GM19468 (cell line): ENCODE results near the gene SRPX2.
"Not testable (repeated sequence)": the region's sequence is repeated elsewhere in the genome, so short reads cannot be mapped to it uniquely, and the experiment has no call there.

ENCODE experiments used
- ATAC-seq: cut with Tn5 transposase; IDR thresholded peaks from one replicate; pipeline ENCODE4 v1.9.1; 2021; ENCODE audit warnings: mild to moderate bottlenecking, moderate library complexity, moderate number of reproducible peaks; ENCODE audit not compliant: unreplicated experiment; ENCODE audit errors: extremely low read depth

Gene SRPX2

GRCh38 chrX:100687128-100687527, 43.1 kb downstream of the SRPX2 start:
- ATAC-seq, result no peak

GRCh38 chrX:100687546-100687945, 43.5 kb downstream of the SRPX2 start:
- peak; percentile 54 for ATAC-seq

DNA sequence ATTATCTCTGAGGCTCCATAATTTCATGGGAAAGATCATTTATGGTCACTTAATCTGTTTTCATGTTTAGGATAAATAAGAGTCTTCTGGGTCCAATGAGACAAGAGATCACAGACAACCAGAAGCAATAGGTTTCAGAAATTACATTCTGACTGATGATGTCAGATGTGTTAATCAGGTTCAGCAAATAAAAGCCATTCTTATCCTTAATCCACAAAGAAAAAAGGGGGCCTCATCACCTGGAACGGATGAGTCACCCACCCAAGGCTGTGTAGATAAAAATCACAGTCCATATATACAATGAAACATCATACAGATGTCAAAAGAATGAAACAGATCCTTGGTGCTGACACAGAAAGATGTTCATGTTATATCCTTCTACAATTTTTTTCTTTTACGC, 51.3 kb downstream of the SRPX2 start:
- ATAC-seq, result no peak

DNA sequence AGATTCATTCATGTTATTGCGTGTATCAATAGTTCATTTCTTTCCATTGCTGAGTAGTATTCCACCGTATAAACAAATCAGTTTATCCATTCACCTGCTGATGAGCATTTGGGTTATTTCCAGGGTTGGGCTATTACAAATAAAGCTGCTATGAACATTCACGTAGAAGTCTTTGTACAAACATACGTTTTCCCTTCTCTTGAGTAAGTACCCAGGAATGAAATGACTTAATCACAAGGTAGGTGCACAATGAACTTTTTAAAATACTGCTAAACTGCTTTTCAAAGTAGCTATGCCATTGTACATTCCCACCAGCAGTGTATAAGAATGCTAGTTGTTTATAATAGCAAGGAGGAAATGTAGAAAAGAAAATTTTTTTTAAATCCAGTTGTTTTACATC, 52.0 kb downstream of the SRPX2 start:
- no peak for ATAC-seq

GRCh38 chrX:100696699-100697351, 52.8 kb downstream of the SRPX2 start:
- no peak for ATAC-seq

GRCh38 chrX:100698551-100698950, 54.6 kb downstream of the SRPX2 start:
- ATAC-seq, result no peak

GRCh38 chrX:100700809-100701208, 56.8 kb downstream of the SRPX2 start:
- no peak for ATAC-seq

- ATAC-seq, result no peak
Measured at GRCh38 chrX:100704581-100705203, 60.7 kb downstream of the SRPX2 start.

- ATAC-seq, result no peak
Measured at GRCh38 chrX:100710816-100711215, 66.8 kb downstream of the SRPX2 start.

DNA sequence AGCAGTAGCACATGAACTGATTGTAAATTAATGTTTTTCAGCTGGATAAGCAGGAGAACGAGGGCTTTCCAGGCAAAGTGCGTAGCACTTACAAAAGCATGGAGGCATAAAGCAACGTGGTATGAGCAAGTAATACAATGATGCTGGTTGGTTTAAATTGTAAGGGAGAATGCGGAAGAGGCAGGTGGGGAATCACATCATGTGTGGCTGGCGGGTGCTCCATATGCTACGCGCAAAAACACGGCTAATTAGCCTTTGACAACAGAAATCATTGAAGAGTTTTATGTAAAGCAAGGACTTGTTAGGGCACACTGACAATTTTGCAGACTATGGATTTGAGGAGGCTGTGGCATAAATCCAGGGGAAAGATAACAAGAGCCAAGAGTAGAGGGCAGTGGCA, 73.4 kb downstream of the SRPX2 start:
- ATAC-seq, result no peak

GRCh38 chrX:100719139-100719538, 75.1 kb downstream of the SRPX2 start:
- ATAC-seq, result no peak

- ATAC-seq, result no peak
Measured at GRCh38 chrX:100720301-100720700, 76.3 kb downstream of the SRPX2 start.

DNA sequence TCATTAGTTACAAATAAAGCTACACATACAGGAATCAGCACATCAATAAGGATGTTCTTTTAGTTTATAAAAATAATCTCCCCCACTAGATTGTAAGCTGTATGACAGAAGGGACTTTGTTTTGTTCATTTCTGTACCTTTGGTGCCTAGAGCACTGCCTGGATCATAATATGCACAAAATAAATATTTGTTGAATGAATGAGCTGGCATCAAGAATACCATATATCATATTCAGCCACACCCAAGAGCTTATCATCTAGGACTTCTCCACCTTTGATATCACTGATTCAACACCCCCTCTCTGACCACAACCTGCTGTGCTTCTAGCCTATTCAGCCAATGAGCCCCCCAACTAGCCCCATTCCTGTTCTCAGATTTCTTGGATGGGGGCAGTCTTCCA, 77.3 kb downstream of the SRPX2 start:
- ATAC-seq, result no peak

DNA sequence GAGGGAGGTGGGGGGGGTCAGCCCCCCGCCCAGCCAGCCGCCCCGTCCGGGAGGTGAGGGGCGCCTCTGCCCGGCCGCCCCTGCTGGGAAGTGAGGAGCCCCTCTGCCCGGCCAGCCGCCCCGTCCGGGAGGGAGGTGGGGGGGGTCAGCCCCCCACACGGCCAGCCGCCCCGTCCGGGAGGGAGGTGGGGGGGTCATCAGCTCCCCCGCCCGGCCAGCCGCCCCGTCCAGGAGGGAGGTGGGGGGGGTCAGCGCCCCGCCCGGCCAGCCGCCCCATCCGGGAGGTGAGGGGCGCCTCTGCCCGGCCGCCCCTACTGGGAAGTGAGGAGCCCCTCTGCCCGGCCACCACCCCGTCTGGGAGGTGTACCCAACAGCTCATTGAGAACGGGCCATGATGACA, 80.0 kb downstream of the SRPX2 start:
- not testable (repeated sequence) for ATAC-seq
